Thoracic aorta (tissue), 2 donors: ENCODE data around the gene SCAMP5. TPM values are rescaled to one million over a fixed set of nuclear protein-coding genes. Genes with fewer than 3 reads are reported as not detected.
A peak's percentile ranks its signal among the peaks of the same experiment; 100 is the strongest.

ENCODE experiments used
- ATAC-seq: fragments of 150-250 bp; one replicate; pipeline ENCODE4 v1.8.0; 2017; ENCODE audit warnings: low read depth; ENCODE audit not compliant: insufficient number of reproducible peaks, low FRiP score
- DNase-seq: peaks from one replicate; pipeline ENCODE4 v3.0.0-alpha.2; 2020; ENCODE audit warnings: low spot score
- H3K27ac ChIP-seq, 2 donors: fragments of 200-600 bp; sonication (generic); 1 replicate in 1 of 2; 2 replicates in 1 of 2; pipeline ENCODE4 v1.5.1; 2016; ENCODE audit warnings: mild to moderate bottlenecking in 2 of 2, moderate library complexity in 2 of 2
- H3K27me3 ChIP-seq: fragments of 200-600 bp; sonication (generic); replicated peaks from 2 replicates; pipeline ENCODE4 v1.6.0; 2016; ENCODE audit warnings: mild to moderate bottlenecking; ENCODE audit not compliant: insufficient read depth
- H3K36me3 ChIP-seq: fragments of 200-600 bp; sonication (generic); one replicate; pipeline ENCODE4 v1.5.1; 2016
- H3K4me1 ChIP-seq, 2 donors: fragments of 200-600 bp; sonication (generic); 1 replicate in 1 of 2; 2 replicates in 1 of 2; pipeline versions ENCODE4 v1.5.1 to v1.6.0; 2016; ENCODE audit warnings: low read depth in 2 of 2, mild to moderate bottlenecking in 1 of 2; ENCODE audit not compliant: control insufficient read depth in 1 of 2
- H3K4me3 ChIP-seq: fragments of 200-600 bp; sonication (generic); 2 replicates; pipeline ENCODE4 v1.5.1; 2016; ENCODE audit warnings: mild to moderate bottlenecking
- H3K9me3 ChIP-seq: fragments of 200-600 bp; sonication (generic); 2 replicates; pipeline ENCODE4 v1.5.1; 2016
- total RNA-seq, 2 donors: library from RNA; depleted of rRNA; stranded (reverse); fragments of >200 nt; gene quantifications; one replicate each; pipeline versions ENCODE4 v1.1.0 to v1.2.3, GENCODE V29; 2016
- TF ChIP-seq, protein P1 (sequence below): fragments of 200-600 bp; sonication (generic); IDR thresholded peaks from one replicate; pipeline ENCODE4 v1.5.1; 2019; ENCODE audit warnings: antibody characterized with exemption

Gene SCAMP5
- total RNA-seq, 2 donors from 2014 or later = 1.5 to 3.5 TPM

GRCh38 chr15:75043509-75044257, 48.3 kb downstream of the SCAMP5 start:
- peaks cover 45 to 70% of the 10 kb centered on the region in 2 donors for H3K4me1 ChIP-seq
- H3K4me3 ChIP-seq = peak overlapping the region; percentile 41
- no peaks in the 10 kb centered on the region for H3K36me3 ChIP-seq
- TF ChIP-seq, protein P1, sequence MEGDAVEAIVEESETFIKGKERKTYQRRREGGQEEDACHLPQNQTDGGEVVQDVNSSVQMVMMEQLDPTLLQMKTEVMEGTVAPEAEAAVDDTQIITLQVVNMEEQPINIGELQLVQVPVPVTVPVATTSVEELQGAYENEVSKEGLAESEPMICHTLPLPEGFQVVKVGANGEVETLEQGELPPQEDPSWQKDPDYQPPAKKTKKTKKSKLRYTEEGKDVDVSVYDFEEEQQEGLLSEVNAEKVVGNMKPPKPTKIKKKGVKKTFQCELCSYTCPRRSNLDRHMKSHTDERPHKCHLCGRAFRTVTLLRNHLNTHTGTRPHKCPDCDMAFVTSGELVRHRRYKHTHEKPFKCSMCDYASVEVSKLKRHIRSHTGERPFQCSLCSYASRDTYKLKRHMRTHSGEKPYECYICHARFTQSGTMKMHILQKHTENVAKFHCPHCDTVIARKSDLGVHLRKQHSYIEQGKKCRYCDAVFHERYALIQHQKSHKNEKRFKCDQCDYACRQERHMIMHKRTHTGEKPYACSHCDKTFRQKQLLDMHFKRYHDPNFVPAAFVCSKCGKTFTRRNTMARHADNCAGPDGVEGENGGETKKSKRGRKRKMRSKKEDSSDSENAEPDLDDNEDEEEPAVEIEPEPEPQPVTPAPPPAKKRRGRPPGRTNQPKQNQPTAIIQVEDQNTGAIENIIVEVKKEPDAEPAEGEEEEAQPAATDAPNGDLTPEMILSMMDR = peak; percentile 39
- DNase-seq (peak; percentile 93), ATAC-seq (peak; percentile 77)
- no peaks in the 10 kb centered on the region for H3K27me3 ChIP-seq
- H3K27ac ChIP-seq = peak overlapping the region; percentile 84 to 88
- no peaks in the 10 kb centered on the region for H3K9me3 ChIP-seq

DNA sequence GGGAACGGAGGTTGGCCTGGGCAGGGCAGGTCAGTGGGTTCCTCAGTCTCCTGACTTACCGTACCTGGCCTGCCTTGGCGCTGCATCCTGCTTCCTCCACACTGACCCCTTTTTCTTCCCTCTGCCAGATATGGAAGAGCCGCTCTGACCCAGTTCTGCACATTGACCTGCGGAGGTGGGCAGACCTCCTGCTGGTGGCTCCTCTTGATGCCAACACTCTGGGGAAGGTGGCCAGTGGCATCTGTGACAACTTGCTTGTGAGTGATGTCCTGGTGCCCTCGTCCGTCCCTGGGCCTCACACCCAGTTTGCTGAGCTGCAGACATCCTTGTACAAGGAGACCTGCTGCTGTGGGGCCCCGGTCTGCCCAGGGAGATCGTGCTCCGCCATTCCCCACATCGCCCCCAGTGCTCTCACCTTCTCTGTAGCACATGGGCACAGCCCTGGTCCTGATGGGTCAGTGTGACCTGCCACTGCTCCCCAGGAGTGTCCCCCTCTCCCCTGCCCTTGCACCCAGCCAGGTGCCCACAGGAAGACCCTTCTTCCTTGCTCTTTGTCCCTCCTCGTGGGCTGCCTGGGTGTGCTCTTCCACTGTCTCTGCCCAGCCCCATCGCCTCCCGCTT, 49.0 kb downstream of the SCAMP5 start:
- peaks cover 51 to 76% of the 10 kb centered on the region in 2 donors for H3K4me1 ChIP-seq
- H3K27ac ChIP-seq = peak overlapping the region; percentile 84 to 88
- H3K36me3 ChIP-seq = no peaks in the 10 kb centered on the region
- no peaks in the 10 kb centered on the region for H3K9me3 ChIP-seq
- TF ChIP-seq, protein P1 = no peak
- ATAC-seq = peak; percentile 16
- peak overlapping the region; percentile 41 for H3K4me3 ChIP-seq
- no peak for DNase-seq
- no peaks in the 10 kb centered on the region for H3K27me3 ChIP-seq

DNA sequence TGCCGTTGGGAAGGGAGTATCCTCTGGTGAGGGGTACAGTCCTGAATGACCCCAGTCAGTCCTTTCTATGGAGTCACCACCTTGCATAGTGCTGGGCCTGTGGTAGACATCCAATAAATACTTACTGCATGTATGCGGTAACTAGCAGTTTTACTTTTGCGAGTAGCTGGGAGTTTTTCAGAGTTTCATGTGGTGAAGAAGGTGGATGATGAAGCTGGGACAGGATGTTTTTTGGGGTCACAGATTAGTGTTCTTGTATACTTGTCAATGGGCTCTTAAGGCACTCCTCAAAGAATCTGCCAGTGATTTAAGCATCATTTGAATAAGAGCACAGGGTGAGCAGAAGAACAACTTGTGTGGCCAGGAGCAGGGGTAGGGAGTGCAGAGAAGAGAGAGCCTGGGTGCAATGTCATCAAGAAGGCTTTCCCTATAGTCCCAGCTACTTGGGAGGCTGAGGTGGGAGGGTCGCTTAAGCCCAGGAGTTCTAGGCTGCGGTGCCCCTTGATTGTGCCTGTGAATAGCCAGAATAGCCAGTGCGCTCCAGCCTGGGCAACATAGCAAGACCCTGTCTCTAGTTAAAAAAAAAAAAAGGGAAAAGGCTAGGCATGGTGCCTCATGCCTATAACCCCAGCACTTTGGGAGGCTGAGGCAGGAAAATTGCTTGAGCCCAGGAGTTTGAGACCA, 50.1 kb downstream of the SCAMP5 start:
- Histone ChIP-seq H3K36me3 (no peaks in the 10 kb centered on the region), H3K27ac (peak overlapping the region in 1 of 2 donors; percentile 5), H3K27me3 (no peaks in the 10 kb centered on the region), H3K4me3 (no peak overlapping the region), H3K9me3 (no peaks in the 10 kb centered on the region), H3K4me1 (peaks cover 55 to 86% of the 10 kb centered on the region in 2 donors)
- TF ChIP-seq, protein P1 = no peak
- DNase-seq (no peak), ATAC-seq (no peak)

DNA sequence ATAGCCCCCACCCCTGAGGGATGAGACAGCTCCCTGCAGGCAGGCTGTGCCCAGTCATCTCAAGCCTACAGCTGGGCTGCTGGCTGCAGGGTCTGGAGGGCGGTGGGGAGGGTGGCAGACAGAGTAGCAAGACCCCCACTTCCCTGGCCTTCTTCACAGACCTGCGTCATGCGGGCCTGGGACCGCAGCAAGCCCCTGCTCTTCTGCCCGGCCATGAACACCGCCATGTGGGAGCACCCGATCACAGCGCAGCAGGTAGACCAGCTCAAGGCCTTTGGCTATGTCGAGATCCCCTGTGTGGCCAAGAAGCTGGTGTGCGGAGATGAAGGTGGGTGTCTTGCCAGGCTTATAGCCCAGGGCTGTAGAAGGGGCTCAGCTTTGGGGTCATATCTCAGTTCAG, 53.0 kb downstream of the SCAMP5 start:
- Histone ChIP-seq H3K4me3 (no peak overlapping the region), H3K4me1 (peaks cover 42 to 68% of the 10 kb centered on the region in 2 donors), H3K36me3 (no peaks in the 10 kb centered on the region), H3K9me3 (no peaks in the 10 kb centered on the region), H3K27me3 (no peaks in the 10 kb centered on the region), H3K27ac (no peak overlapping the region)
- no peak for ATAC-seq
- TF ChIP-seq, protein P1 = no peak
- no peak for DNase-seq

- no peak for ATAC-seq
- peak; percentile 36 for DNase-seq
Measured at GRCh38 chr15:75049392-75049791, 54.0 kb downstream of the SCAMP5 start.

More at GRCh38 chr15:75049392-75049791, 54.0 kb downstream of the SCAMP5 start:
- TF ChIP-seq, protein P1 = no peak
- no peaks in the 10 kb centered on the region for H3K36me3 ChIP-seq
- peak overlapping the region; percentile 36 to 65 for H3K27ac ChIP-seq
- H3K4me1 ChIP-seq = peaks cover 33 to 58% of the 10 kb centered on the region in 2 donors
- H3K9me3 ChIP-seq = no peaks in the 10 kb centered on the region
- H3K27me3 ChIP-seq = no peaks in the 10 kb centered on the region
- H3K4me3 ChIP-seq = no peak overlapping the region
